GM19035 (cell line): ENCODE data around the gene SLC13A2.
"Not testable (repeated sequence)": the region's sequence is repeated elsewhere in the genome, so short reads cannot be mapped to it uniquely, and the experiment has no call there.

ENCODE experiments used
- ATAC-seq: cut with Tn5 transposase; IDR thresholded peaks from one replicate; pipeline ENCODE4 v1.9.1; 2021; ENCODE audit not compliant: unreplicated experiment

SLC13A2 gene

GRCh38 chr17:28513476-28513875 is 40.0 kb downstream of the SLC13A2 start:
- no peak for ATAC-seq

DNA sequence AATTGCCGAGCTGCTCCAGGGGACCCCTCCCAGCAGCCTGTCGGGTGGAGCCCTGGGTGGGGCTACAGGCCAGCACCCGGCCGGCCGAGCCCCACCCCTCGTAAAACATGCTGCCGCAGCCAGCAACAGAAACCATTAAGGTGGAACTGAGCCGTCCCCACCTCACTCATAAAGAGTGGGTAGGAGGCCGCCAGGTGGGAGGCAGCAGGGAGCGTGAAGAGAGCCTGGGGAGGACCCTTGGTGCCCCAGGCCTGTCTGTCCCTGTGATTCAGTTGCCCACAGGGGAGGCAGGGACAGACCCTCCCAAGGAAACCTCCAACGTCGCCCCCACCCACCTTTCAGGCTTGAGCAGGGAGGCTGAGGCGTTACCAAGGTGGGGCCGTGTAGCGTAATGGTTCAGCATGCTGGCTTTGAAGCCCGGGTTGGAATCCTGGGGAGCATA is 41.1 kb downstream of the SLC13A2 start:
- no peak for ATAC-seq

- no peak for ATAC-seq
Measured at GRCh38 chr17:28515518-28515917, 42.1 kb downstream of the SLC13A2 start.

- ATAC-seq = no peak
Measured at GRCh38 chr17:28518132-28518531, 44.7 kb downstream of the SLC13A2 start.

- no peak for ATAC-seq
Measured at GRCh38 chr17:28518578-28518977, 45.1 kb downstream of the SLC13A2 start.

DNA sequence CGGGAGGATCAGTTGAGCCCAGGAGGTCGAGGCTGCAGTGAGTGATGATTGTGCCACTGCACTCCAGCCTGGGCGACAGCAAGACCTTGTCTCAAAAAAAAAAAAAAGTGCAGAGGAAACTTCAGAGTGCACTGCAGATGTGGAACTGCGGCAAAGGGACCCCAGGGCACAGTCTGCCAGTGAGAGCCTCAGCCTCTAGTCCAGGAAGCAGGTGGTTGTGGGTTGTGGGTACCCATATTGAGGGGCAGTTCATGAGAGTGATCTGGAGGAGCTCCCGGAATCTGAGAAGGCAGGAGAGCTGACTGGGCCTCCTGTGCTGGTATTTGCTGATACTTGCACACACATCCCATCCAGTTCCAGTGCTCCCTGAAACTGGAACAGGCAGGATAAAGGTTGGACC is 45.8 kb downstream of the SLC13A2 start:
- no peak for ATAC-seq

GRCh38 chr17:28520687-28521086 is 47.2 kb downstream of the SLC13A2 start:
- ATAC-seq = no peak

DNA sequence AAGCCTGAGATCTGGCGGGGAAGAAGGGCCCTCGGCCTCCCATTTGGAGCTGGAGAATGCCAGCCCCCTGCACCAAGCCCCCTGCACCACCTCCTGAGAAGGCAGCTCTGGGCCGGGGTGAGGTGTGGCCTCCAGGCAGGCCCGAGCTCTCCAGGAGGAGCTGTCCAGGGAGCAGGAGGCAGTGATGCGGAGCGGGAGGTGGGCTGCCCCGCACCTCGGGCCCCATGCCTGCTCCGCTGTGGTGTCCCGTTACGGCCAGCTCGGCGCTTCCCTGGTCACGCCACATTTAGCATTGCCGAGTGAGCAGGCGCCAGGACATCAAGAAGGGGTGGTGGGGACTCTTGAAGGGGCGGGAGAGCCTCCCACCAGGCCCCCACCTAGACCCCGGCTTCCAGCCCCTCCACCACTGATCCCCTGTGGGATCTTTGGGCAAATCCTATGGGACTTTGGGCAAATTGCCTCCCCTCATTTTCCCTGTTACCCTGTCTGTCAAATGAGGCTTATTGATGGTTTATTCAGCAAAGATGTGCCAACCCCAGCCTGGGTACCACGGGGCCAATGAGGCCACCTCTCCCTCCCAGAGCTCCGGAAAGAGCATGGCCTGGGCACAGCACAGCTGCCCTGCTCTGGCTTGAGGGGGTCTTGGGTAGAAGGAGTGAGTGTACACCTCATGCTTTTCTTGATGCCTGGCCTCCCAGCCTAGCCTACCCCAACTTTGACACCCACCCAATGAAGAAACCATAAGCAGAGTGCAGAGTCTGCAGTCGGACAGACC is 48.1 kb downstream of the SLC13A2 start:
- ATAC-seq = no peak

- not testable (repeated sequence) for ATAC-seq
Measured at GRCh38 chr17:28522281-28522680, 48.8 kb downstream of the SLC13A2 start.

DNA sequence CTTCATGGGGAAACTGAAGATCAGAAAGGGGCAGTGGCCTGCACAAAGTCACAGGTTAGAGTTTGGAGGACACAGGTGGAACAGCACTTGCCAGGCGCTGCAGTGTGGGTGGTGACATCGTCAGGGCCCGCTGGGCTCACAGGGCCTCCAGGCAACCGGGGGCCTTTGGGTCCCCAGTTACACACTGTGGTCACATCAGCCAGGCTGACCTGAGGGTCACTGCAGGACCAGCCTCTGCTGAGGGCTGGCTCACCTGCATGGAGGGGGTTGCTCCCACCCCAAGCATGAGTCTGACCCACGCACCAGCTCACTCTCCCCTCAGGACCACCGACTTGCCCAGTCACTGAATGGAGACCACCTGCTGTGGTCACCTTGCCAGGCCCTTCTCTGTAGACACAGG is 49.7 kb downstream of the SLC13A2 start:
- no peak for ATAC-seq

DNA sequence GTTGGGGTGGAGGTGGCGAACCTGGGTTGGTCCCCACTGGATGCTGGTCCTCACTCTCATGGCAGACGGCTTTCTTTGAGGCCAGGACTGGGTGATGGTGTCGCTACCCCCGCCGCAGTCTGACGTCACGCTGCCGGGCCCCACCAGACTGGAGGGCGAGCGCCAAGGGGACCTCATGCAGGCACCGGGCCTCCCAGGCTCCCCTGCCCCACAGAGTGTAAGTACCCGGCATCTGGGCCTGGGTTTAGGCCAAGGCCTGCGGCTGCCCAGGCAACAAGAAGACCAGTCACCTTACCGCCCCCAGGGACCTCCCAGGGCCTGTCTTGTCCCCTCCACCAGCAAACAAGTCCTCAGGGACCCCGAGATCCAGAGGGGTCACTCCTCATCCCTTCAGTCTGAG is 50.4 kb downstream of the SLC13A2 start:
- no peak for ATAC-seq

- ATAC-seq = no peak
Measured at GRCh38 chr17:28524476-28525424, 51.3 kb downstream of the SLC13A2 start.

DNA sequence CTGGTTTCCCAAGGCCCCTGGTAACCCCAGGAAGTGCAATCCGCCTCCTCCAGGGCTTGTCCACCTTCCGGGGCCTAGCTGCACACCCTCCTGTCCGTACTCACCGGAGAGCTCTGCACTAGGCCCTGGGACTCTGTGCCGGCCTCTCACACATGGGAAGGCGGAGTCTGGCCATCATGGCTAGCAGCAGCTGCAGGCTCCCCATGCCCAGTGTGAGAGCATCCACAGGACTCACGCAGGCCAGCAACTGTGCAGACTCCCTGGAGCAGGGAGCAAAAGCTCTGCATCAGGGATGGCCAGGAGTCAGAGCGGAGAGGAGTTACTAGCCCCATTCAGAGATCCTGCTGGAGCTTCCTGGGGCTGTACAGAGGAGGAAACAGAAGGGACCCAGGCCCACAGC is 52.9 kb downstream of the SLC13A2 start:
- ATAC-seq = no peak

- ATAC-seq = no peak
Measured at GRCh38 chr17:28527181-28527681, 53.8 kb downstream of the SLC13A2 start.

GRCh38 chr17:28527859-28528258 is 54.4 kb downstream of the SLC13A2 start:
- no peak for ATAC-seq

DNA sequence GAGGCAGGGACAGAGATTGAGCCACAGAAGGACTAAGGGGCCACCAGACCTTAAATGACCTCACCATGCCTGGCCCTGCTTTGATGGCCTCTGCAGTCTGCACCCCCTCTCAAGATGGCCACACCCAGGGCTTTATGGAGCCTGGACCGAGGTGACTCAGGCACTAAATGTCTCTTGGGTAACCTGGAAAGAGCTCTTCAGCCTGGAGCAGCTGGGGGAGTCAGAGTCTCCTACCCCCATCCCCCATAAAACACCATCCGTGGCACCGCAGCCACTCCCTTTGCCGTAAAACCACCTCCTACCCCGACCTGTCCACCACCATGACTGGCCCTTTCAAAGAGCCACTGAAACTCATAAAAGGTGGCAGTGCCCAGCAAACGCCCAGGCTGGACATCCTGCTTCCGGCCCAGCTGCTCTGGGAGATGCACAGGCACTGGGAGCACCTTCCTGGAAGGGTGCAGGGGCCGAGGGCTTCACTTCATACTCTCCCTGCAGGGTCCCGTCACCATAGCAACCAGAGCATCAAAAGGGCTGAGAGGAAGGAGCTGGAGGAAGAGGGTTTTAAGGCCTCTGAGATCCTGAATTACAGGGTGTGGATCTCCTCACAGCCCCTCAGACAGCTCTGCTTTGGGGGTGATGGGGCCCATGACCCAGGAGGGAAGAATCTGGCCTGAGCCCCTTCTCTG is 55.0 kb downstream of the SLC13A2 start:
- no peak for ATAC-seq

DNA sequence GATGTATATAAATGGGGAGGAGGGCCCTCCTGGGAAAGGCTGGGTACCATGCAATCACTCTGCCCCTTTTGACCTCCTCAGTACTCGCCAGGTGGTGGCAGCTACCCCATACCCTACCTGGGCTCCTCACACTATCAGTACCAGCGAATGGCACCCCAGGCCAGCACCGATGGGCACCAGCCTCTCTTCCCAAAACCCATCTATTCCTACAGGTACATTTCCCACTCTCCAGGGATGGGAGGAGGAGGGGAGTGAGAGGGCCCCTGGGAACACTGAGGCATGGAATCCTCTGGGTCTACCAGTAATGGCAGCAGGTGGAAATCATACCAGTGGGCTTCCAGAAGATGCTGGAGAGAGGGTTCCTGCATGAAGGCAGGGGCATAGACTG is 55.6 kb downstream of the SLC13A2 start:
- ATAC-seq = no peak

DNA sequence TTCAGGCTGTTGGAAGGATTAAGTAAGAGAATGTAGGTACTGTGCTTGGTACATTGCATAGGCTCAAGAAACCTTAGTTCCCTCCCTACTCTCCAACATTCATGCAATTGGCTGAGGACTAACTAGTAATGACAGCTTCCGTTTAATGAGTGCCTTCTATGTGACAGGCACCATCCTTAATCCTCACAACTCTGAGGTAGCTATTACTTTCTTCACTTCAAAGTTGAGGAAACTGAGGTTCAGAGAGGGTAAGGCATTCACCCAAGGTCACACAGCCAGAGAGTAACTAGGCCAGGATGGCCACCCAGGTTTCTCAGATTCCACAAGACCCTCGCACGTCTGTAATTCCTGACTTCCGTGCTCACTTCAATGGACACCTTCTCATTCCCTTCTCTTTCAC is 56.8 kb downstream of the SLC13A2 start:
- no peak for ATAC-seq

DNA sequence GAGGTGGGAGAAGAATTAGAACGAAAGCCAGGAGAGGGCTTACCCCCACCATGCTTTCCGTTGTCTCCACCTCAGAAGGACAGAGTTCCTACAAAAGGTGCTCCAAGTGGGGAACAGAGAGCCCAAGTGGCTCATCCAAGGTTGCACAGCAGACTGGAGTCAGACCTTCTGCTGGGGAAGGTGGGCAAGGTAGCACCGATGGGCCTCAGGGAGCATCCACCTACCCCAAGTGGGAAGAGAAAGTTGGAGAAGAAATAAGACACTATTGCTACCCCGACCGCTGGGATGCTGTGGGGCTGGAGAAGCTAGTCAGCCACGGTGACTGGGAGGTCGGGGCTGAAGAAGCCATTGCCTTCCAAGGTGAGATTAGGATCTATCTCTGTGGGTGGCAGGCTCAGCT is 57.5 kb downstream of the SLC13A2 start:
- no peak for ATAC-seq

GRCh38 chr17:28532050-28532960 is 58.9 kb downstream of the SLC13A2 start:
- ATAC-seq = no peak
